SK-N-SH (cell line): ENCODE data around the gene SIGLEC1. TPM values are rescaled to one million over a fixed set of nuclear protein-coding genes. Genes with fewer than 3 reads are reported as not detected.

Source experiments
- CTCF ChIA-PET: fragments of 300-600, 350-600 bp; formaldehyde crosslinking; extraction: SDS; loops from one replicate; lab custom pipeline; 2021; lab: Yijun Ruan, JAX
- POLR2A ChIA-PET: fragments of 350-600 bp; sonication (Branson Sonifier 250); formaldehyde crosslinking; extraction: SDS; loops from one replicate; lab custom pipeline; 2020; ENCODE audit warnings: antibody characterized with exemption, inconsistent platforms; lab: Yijun Ruan, JAX
- DNase-seq: peaks from one replicate; pipeline ENCODE4 v3.0.0; 2012
- H2AFZ ChIP-seq: fragments of 200-600 bp; sonication (generic); 2 replicates; pipeline ENCODE4 v1.8.1; 2016; ENCODE audit warnings: antibody characterized with exemption, mild to moderate bottlenecking, low read depth
- H3F3A ChIP-seq: fragments of 200-600 bp; sonication (generic); replicated peaks from 2 replicates; pipeline ENCODE3; 2016; ENCODE audit warnings: antibody characterized with exemption, mild to moderate bottlenecking; ENCODE audit not compliant: insufficient read depth
- H3K27ac ChIP-seq, 2 experiments: fragments of 200-500 bp in 1 of 2; fragments of 200-600 bp in 1 of 2; sonication (Bioruptor generic) in 1 of 2; sonication (generic), shearing (Covaris generic) in 1 of 2; 2 replicates each; pipeline versions ENCODE4 v1.5.1 to v1.6.1; 2014 to 2016; ENCODE audit warnings: low read depth in 2 of 2, inconsistent platforms in 1 of 2, low read length in 1 of 2, mild to moderate bottlenecking in 1 of 2, mixed read lengths in 1 of 2
- H3K27me3 ChIP-seq: fragments of 200-600 bp; sonication (generic), shearing (Covaris generic); 2 replicates; pipeline ENCODE4 v1.6.1; 2016; ENCODE audit warnings: mixed run types; ENCODE audit not compliant: insufficient read depth
- H3K36me3 ChIP-seq, 2 experiments: fragments of 200-500 bp in 1 of 2; fragments of 200-600 bp in 1 of 2; sonication (Bioruptor generic) in 1 of 2; sonication (generic) in 1 of 2; replicated peaks in 1 of 2; 2 replicates each; pipeline versions ENCODE3 to v1.5.1; 2014 to 2016; ENCODE audit warnings: low read length in 1 of 2, mild to moderate bottlenecking in 1 of 2; ENCODE audit not compliant: insufficient read depth in 2 of 2, control insufficient read depth in 1 of 2
- H3K4me1 ChIP-seq, 2 experiments: fragments of 200-500 bp in 1 of 2; fragments of 200-600 bp in 1 of 2; sonication (Bioruptor generic) in 1 of 2; sonication (generic), shearing (Covaris generic) in 1 of 2; 2 replicates each; pipeline versions ENCODE4 v1.5.1 to v1.6.1; 2014 to 2016; ENCODE audit warnings: low read depth in 1 of 2, low read length in 1 of 2, mixed run types in 1 of 2; ENCODE audit not compliant: insufficient read depth in 2 of 2, control insufficient read depth in 1 of 2
- H3K4me2 ChIP-seq: fragments of 200-600 bp; sonication (generic), shearing (Covaris generic); 2 replicates; pipeline ENCODE4 v1.6.1; 2017; ENCODE audit warnings: mixed run types
- H3K4me3 ChIP-seq, 2 experiments: fragments of 200-500 bp in 1 of 2; fragments of 200-600 bp in 1 of 2; sonication (Bioruptor generic) in 1 of 2; sonication (generic), shearing (Covaris generic) in 1 of 2; 2 replicates each; pipeline versions ENCODE4 v1.5.1 to v1.8.1; 2014 to 2016; ENCODE audit warnings: low read depth in 2 of 2, inconsistent platforms in 1 of 2, low read length in 1 of 2, mild to moderate bottlenecking in 1 of 2, mixed read lengths in 1 of 2, moderate library complexity in 1 of 2
- H3K79me2 ChIP-seq: fragments of 200-600 bp; sonication (generic); 2 replicates; pipeline ENCODE4 v1.8.1; 2017; ENCODE audit warnings: mild to moderate bottlenecking; ENCODE audit not compliant: insufficient read depth
- H3K9ac ChIP-seq: fragments of 200-600 bp; sonication (generic); 2 replicates; pipeline ENCODE4 v1.6.1; 2017; ENCODE audit warnings: mixed run types
- H3K9me2 ChIP-seq: fragments of 200-600 bp; sonication (generic); 2 replicates; pipeline ENCODE4 v1.6.1; 2017; ENCODE audit warnings: mixed run types
- H3K9me3 ChIP-seq: fragments of 200-600 bp; sonication (generic); 2 replicates; pipeline ENCODE4 v1.6.1; 2017; ENCODE audit warnings: mixed run types, mild to moderate bottlenecking, moderate library complexity
- H4K20me1 ChIP-seq: fragments of 200-600 bp; sonication (generic); 2 replicates; pipeline ENCODE4 v1.6.1; 2017; ENCODE audit warnings: mild to moderate bottlenecking, mixed run types; ENCODE audit not compliant: insufficient read depth
- EP300 ChIP-seq, 2 experiments: IDR thresholded peaks; 2 replicates each; pipeline versions ENCODE4 v1.4.0 to v1.6.1; 2012; ENCODE audit warnings: borderline replicate concordance in 1 of 2, low read depth in 1 of 2, low read length in 1 of 2
- GABPA ChIP-seq: IDR thresholded peaks from 2 replicates; pipeline ENCODE4 v1.4.0; 2012; ENCODE audit warnings: low read depth, mild to moderate bottlenecking
- NFIC ChIP-seq: IDR thresholded peaks from 2 replicates; pipeline ENCODE4 v1.4.0; 2012; ENCODE audit warnings: borderline replicate concordance
- POLR2AphosphoS5 ChIP-seq: IDR thresholded peaks from 2 replicates; pipeline ENCODE4 v1.6.1; 2012; ENCODE audit warnings: low read depth, low read length
- RCOR1 ChIP-seq: fragments of 150-350 bp; IDR thresholded peaks from 2 replicates; pipeline ENCODE4 v1.6.1; 2017; ENCODE audit warnings: antibody characterized with exemption, low read length
- REST ChIP-seq: IDR thresholded peaks from 2 replicates; pipeline ENCODE4 v1.6.1; 2012; ENCODE audit warnings: mild to moderate bottlenecking, low read depth, low read length, moderate library complexity
- RFX5 ChIP-seq: IDR thresholded peaks from 2 replicates; pipeline ENCODE4 v1.6.1; 2012; ENCODE audit warnings: mild to moderate bottlenecking, improper control_type of control experiment, low read length
- RXRA ChIP-seq: IDR thresholded peaks from 2 replicates; pipeline ENCODE4 v1.4.0; 2012; ENCODE audit warnings: low read depth, mild to moderate bottlenecking, borderline replicate concordance
- SIN3A ChIP-seq: IDR thresholded peaks from 2 replicates; pipeline ENCODE4 v1.6.1; 2012; ENCODE audit warnings: low read depth, mild to moderate bottlenecking, low read length, moderate library complexity, borderline replicate concordance
- SMC3 ChIP-seq: IDR thresholded peaks from 2 replicates; pipeline ENCODE4 v1.6.1; 2012; ENCODE audit warnings: low read depth, low read length, improper control_type of control experiment
- USF1 ChIP-seq: IDR thresholded peaks from 2 replicates; pipeline ENCODE4 v1.4.0; 2012; ENCODE audit warnings: low read depth, borderline replicate concordance
- YY1 ChIP-seq: IDR thresholded peaks from 2 replicates; pipeline ENCODE4 v1.4.0; 2012; ENCODE audit warnings: low read depth, mild to moderate bottlenecking
- WGBS: methylation state at CpG from one replicate; pipeline ENCODE4 v1.1.6; 2017; ENCODE audit warnings: low lambda C conversion rate; 5-methylcytosine and 5-hydroxymethylcytosine counted together
- polyA plus RNA-seq, 3 experiments: library from polyadenylated mRNA; depleted of rRNA; stranded (reverse); fragments of >200 nt; gene quantifications; 2 replicates each; pipeline ENCODE4 v1.2.3, GENCODE V29; 2012

Gene SIGLEC1
- polyA plus RNA-seq, 1 of the 3 experiments (the other 2 are of a cell fraction), result not detected

GRCh38 chr20:3741836-3742458 lies 29.5 kb upstream of the SIGLEC1 start:
- peak; percentile 58 for DNase-seq
- POLR2A ChIA-PET, result no interaction called here

GRCh38 chr20:3740615-3741301 lies 28.4 kb upstream of the SIGLEC1 start:
- Histone ChIP-seq H3F3A (no peaks in the 10 kb centered on the region), H3K9me3 (no peaks in the 10 kb centered on the region), H3K9ac (no peak overlapping the region), H3K9me2 (no peaks in the 10 kb centered on the region), H3K79me2 (no peaks in the 10 kb centered on the region), H3K36me3 (no peaks in the 10 kb centered on the region), H2AFZ (no peak overlapping the region), H3K4me1 (peaks cover 0 to 25% of the 10 kb centered on the region in 2 experiments; a peak in 1 of 4 replicates), H3K4me3 (no peak overlapping the region), H3K4me2 (no peak overlapping the region), H4K20me1 (no peaks in the 10 kb centered on the region), H3K27ac (no peak overlapping the region), H3K27me3 (no peaks in the 10 kb centered on the region)
- POLR2A ChIA-PET, result no interaction called here
- DNase-seq, result no peak
- no peak for TF ChIP-seq NFIC
- no peak for TF ChIP-seq SMC3
- no peak for TF ChIP-seq RXRA
- no peak for TF ChIP-seq GABPA
- no peak for TF ChIP-seq RFX5
- no peak for TF ChIP-seq EP300 (IDR thresholded peaks at IDR 0.05; ENCODE audit: borderline replicate concordance in 1 of 2, low read depth in 1 of 2, low read length in 1 of 2)
- no peak for TF ChIP-seq SIN3A
- TF ChIP-seq POLR2AphosphoS5, result no peak
- no peak for TF ChIP-seq YY1
- TF ChIP-seq REST, result no peak
- TF ChIP-seq USF1, result no peak
- CTCF ChIA-PET, result interaction anchor here (0.6 to 3.5 kb wide), 9 partner anchors 10 to 78 kb away, joined by 3 to 25 read pairs (median 6); no protein-coding TSS in a partner anchor
- WGBS, result 84% methylated on average over 11 of the region's 15 CpGs

More at GRCh38 chr20:3741836-3742458, 29.5 kb upstream of the SIGLEC1 start:
- no peak overlapping the region for H3K4me3 ChIP-seq
- no peaks in the 10 kb centered on the region for H3K36me3 ChIP-seq
- no peaks in the 10 kb centered on the region for H3K27me3 ChIP-seq
- H3K9me3 ChIP-seq, result no peaks in the 10 kb centered on the region
- no peak overlapping the region for H3K9ac ChIP-seq
- CTCF ChIA-PET, result interaction anchor here (0.9 to 3.5 kb wide), 6 partner anchors 9 to 76 kb away, joined by 3 to 25 read pairs (median 7); no protein-coding TSS in a partner anchor
- TF ChIP-seq RCOR1 (no peak), EP300 (IDR thresholded peaks at IDR 0.05; ENCODE audit: borderline replicate concordance in 1 of 2, low read depth in 1 of 2, low read length in 1 of 2) (no peak)
- TF ChIP-seq, all 33 proteins: peak for 0
- H3F3A ChIP-seq, result no peaks in the 10 kb centered on the region
- H2AFZ ChIP-seq, result no peak overlapping the region
- no peak overlapping the region for H3K4me2 ChIP-seq
- H3K4me1 ChIP-seq, result peaks cover 0 to 25% of the 10 kb centered on the region in 2 experiments; a peak in 1 of 4 replicates
- H3K9me2 ChIP-seq, result no peaks in the 10 kb centered on the region
- no peaks in the 10 kb centered on the region for H4K20me1 ChIP-seq
- no peak overlapping the region for H3K27ac ChIP-seq
- no peaks in the 10 kb centered on the region for H3K79me2 ChIP-seq
- 45% methylated on average over 5 of the region's 7 CpGs for WGBS
